NT2/D1 (cell line): ENCODE data around the gene HSPBP1.
A peak's percentile ranks its signal among the peaks of the same experiment; 100 is the strongest.

Experiments
- DNase-seq: peaks from one replicate; pipeline ENCODE4 v3.0.0-alpha.2; 2011; ENCODE audit warnings: low read depth, low spot score
- H3K27me3 ChIP-seq: 2 replicates; pipeline ENCODE4 v1.6.0; 2011; ENCODE audit warnings: mild to moderate bottlenecking; ENCODE audit not compliant: insufficient read length, insufficient read depth
- H3K36me3 ChIP-seq: 2 replicates; pipeline ENCODE4 v1.6.1; 2011; ENCODE audit warnings: mild to moderate bottlenecking, low read length, mixed read lengths; ENCODE audit not compliant: insufficient read depth, insufficient read length
- H3K4me1 ChIP-seq: 2 replicates; pipeline ENCODE4 v1.5.1; 2011; ENCODE audit not compliant: insufficient read depth, insufficient read length
- H3K4me3 ChIP-seq: 2 replicates; pipeline ENCODE4 v1.5.1; 2011; ENCODE audit warnings: low read depth; ENCODE audit not compliant: insufficient read length
- H3K9ac ChIP-seq: 2 replicates; pipeline ENCODE4 v1.6.0; 2011; ENCODE audit warnings: low read depth; ENCODE audit not compliant: insufficient read length
- H3K9me3 ChIP-seq: 2 replicates; pipeline ENCODE4 v1.5.1; 2011; ENCODE audit warnings: mild to moderate bottlenecking, low read length; ENCODE audit not compliant: insufficient read depth
- SUZ12 ChIP-seq: IDR thresholded peaks from 2 replicates; pipeline ENCODE4 v1.6.1; 2011; ENCODE audit not compliant: insufficient read length, insufficient read depth; ENCODE audit errors: extremely low read depth
- YY1 ChIP-seq: IDR thresholded peaks from 2 replicates; pipeline ENCODE4 v1.6.1; 2011; ENCODE audit not compliant: insufficient read length, insufficient read depth
- ZNF274 ChIP-seq: IDR thresholded peaks from 2 replicates; pipeline ENCODE4 v1.6.1; 2011; ENCODE audit warnings: mild to moderate bottlenecking, low read depth, low read length

The HSPBP1 gene

DNA sequence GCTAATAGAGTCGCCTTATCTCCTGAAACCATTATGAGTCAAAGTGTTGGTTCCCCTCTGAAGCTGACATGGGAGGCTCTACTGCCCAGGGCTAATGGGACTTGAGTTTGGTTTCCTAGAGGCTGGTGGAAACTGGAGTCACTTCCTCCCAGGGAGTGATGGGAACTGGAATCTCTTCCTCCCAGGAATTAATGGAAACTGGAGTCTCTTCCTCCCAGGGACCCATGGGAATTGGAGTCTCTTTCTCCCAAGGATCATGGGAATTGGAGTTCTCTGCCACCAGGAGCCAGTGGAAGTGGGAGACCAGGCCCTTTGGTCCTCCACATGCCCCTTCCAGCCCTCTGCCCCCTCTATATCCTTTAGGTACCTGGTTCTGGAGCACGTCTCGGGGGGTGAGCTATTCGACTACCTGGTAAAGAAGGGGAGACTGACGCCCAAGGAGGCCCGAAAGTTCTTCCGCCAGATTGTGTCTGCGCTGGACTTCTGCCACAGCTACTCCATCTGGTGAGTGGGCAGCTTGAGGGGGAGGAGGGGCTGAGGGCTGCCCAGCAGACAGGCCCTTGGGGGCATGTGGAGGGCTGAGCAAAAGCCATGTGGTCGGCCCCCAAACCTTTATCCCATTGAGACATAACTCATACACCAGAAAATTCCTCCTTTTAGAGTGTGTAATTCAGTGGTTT lies 9.3 kb upstream of the HSPBP1 start:
- no peak for DNase-seq
- Histone ChIP-seq H3K36me3 (peaks cover 38% of the 10 kb centered on the region), H3K4me3 (no peak overlapping the region), H3K9ac (no peak overlapping the region), H3K27me3 (no peaks in the 10 kb centered on the region), H3K4me1 (peaks cover 4% of the 10 kb centered on the region), H3K9me3 (no peaks in the 10 kb centered on the region)
- TF ChIP-seq SUZ12, result no peak
- no peak for TF ChIP-seq ZNF274
- TF ChIP-seq YY1, result no peak

DNA sequence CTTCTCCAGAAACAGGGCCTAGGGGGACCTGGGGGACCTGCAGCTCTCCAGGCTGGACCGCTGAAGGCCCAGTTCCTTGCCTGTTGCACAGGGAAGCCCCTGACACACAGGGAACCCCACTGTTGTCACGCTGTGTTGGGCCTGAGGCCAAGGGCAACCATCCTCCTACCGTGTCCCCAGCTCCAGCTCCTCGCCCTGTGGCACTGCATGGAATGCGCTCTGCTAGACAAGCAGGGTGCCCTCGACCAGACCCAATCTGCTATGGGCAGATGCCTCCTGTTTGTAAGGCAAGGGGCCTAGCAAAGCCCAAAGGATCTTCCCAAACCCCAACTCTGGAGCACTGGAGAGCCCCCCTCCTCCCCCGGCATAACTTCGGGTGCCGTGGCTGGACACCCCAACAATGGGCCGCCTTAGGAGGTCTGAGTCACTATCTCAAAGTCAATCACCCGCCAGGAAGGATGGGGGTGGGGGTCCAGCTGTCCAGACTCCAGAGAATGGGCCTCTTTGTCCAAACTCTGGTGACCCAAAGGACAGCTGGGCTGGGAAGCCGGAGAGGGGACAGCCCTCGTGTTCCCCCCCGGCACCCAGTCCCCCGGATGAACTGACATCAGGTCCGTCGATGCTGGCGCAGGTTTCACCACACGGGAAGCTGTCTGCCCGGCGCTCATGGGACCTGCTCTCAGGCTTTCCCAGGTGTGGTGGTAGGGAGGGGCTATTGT lies 7.6 kb upstream of the HSPBP1 start:
- no peaks in the 10 kb centered on the region for H3K9me3 ChIP-seq
- H3K9ac ChIP-seq, result no peak overlapping the region
- DNase-seq, result no peak
- no peak overlapping the region for H3K4me3 ChIP-seq
- TF ChIP-seq ZNF274 (no peak), YY1 (no peak), SUZ12 (no peak)
- H3K4me1 ChIP-seq, result peaks cover 4% of the 10 kb centered on the region
- H3K36me3 ChIP-seq, result peaks cover 30% of the 10 kb centered on the region
- no peaks in the 10 kb centered on the region for H3K27me3 ChIP-seq

DNA sequence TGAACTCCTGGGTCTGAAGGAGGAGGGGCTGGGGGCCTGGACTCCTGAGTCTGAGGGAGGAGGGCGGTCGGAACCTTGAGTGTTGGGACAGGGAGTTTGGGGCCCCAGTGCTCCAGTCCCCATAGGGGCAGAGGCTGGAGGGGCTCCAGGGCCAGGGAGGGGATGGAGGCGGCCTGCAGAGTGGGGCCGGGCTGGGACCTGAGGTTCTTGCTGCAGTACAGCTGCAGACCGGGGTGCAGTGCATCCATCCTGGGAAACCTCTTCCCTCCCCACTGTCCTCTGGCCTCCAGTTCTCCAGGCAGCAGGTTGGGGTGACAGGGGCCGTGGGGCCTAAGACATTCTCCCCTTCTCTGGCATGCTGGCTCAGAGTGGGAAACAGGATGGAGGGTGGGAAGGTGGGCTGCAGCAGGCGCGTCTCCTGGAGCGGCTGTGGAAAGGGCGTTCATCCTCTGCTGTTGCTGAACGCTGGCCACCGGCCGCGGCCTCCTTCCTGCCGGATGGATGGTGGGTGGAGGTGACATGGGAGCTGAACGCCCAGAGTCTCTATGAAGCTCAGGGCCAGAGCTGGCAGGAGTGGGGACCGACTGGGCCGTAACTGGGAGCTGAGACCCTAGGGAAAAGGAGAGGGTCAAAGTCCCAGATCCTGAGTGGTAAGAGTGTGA lies 5.5 kb upstream of the HSPBP1 start:
- DNase-seq, result no peak
- Histone ChIP-seq H3K9ac (peak overlapping the region; percentile 72), H3K9me3 (no peaks in the 10 kb centered on the region), H3K27me3 (no peaks in the 10 kb centered on the region), H3K4me3 (peak overlapping the region; percentile 40), H3K36me3 (peaks cover 25% of the 10 kb centered on the region), H3K4me1 (peaks cover 4% of the 10 kb centered on the region)
- no peak for TF ChIP-seq SUZ12
- no peak for TF ChIP-seq ZNF274
- no peak for TF ChIP-seq YY1

DNA sequence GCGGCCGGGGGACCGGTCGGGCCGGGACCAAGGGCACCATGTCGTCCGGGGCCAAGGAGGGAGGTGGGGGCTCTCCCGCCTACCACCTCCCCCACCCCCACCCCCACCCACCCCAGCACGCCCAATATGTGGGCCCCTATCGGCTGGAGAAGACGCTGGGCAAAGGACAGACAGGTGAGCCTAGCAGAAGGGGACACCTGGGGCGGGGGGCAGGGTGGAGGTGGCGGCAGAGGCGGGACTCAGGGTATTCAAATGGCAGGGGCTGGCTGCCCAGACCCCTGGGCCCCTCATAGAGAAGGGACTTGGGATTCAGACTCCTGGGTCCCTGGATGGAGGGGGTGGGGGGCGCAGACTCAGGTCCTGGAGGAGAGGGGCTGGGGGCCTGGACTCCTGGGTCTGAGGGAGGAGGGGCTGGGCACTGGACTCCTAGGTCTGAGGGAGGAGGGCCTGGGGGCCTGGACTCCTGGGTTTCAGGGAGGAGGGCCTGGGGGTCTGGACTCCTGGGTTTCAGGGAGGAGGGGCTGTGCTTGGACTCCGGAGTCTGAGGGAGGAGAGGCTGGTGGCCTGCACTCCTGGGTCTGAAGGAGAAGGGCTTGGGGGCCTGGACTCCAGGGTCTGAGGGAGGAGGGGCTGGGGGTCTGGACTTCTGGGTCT lies 4.6 kb upstream of the HSPBP1 start:
- Histone ChIP-seq H3K36me3 (peaks cover 21% of the 10 kb centered on the region), H3K4me1 (peaks cover 4% of the 10 kb centered on the region), H3K9me3 (no peaks in the 10 kb centered on the region), H3K4me3 (peak overlapping the region; percentile 40), H3K27me3 (no peaks in the 10 kb centered on the region), H3K9ac (peak overlapping the region; percentile 72)
- no peak for DNase-seq
- no peak for TF ChIP-seq SUZ12
- no peak for TF ChIP-seq YY1
- TF ChIP-seq ZNF274, result no peak

DNA sequence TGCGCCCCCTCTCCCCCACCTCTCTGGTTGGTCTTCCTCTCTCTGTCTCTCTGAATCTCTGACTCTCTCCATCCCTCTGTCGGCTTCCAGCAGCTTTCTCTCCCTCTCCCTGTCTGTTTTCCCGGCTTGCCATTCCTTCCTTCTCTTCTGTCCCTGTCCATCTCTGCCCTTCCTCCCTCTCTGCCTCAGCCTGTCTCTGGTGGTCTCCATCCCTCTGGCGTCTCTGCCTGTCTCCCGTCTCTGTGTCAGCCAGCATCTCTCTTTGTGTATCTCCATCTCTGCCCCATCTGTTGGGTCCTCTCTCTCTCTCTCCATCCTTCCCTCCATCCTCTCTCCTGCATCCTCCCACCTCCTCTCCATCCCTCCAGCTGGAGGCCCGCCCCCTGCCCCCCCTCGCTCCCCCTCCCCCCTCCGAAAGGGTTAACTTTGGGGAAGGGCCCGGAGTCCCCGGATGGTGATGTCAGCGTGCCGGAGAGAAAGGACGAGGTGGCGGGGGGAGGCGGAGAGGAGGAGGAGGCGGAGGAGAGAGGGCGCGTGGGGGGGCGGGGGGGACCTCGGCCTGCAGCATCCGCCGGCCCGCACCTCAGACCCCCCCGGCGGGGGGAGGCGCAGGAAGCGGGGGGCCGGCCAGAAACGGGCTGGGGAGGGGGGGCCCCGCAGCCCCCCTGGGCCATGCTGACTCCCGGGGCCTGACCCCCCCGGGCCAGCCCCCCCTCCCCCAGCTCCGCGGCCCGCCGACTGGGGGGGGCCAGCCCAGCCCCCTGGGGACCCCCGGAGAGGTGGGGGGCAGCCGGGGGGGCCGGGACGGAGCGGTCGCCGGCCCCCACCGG lies 3.9 kb upstream of the HSPBP1 start, which contains the start of gene BRSK1:
Gene BRSK1 (plus strand): TSS at position 450 of the 830 bp plus-strand sequence. CDS start 446 bp downstream, outside the sequence.
- TF ChIP-seq ZNF274, result no peak
- TF ChIP-seq YY1, result no peak
- TF ChIP-seq SUZ12, result no peak
- Histone ChIP-seq H3K9ac (peak within 1 kb of the TSS; percentile 72), H3K36me3 (peaks cover 14% of the 10 kb centered on the region), H3K27me3 (no peaks in the 10 kb centered on the region), H3K4me1 (peaks cover 4% of the 10 kb centered on the region), H3K4me3 (peak within 1 kb of the TSS; percentile 40), H3K9me3 (no peaks in the 10 kb centered on the region)
- no peak for DNase-seq

- TF ChIP-seq SUZ12 (no peak), ZNF274 (no peak), YY1 (no peak)
- no peak for DNase-seq
- no peaks in the 10 kb centered on the region for H3K9me3 ChIP-seq
- peak overlapping the region; percentile 80 for H3K9ac ChIP-seq
- H3K36me3 ChIP-seq, result peaks cover 26% of the 10 kb centered on the region
- H3K4me1 ChIP-seq, result no peaks in the 10 kb centered on the region
- no peaks in the 10 kb centered on the region for H3K27me3 ChIP-seq
- H3K4me3 ChIP-seq, result peak overlapping the region; percentile 78
Observed at GRCh38 chr19:55279340-55279739, 570 bp downstream of the HSPBP1 start.
